NCI-H2171 treated with DMSO at 0.1 percent for 48 hours (cell line): ENCODE measurements around the gene HRH3.

Experiments
- DNase-seq: peaks from one replicate; lab custom pipeline; 2025; lab: John Stamatoyannopoulos, UW

HRH3 gene

GRCh38 chr20:62219992-62220665 is at the start of gene HRH3:
HRH3 (minus strand) TSS chr20:62220278; CDS start chr20:62219970, 308 bp downstream.
- peak; percentile 23 for DNase-seq

- DNase-seq: no peak
Measured at GRCh38 chr20:62269871-62270270, 49.8 kb upstream of the HRH3 start.

GRCh38 chr20:62269378-62269777 is 49.3 kb upstream of the HRH3 start:
- DNase-seq: no peak

- DNase-seq: no peak
Measured at GRCh38 chr20:62268228-62268900, 48.3 kb upstream of the HRH3 start.

- DNase-seq: no peak
Measured at GRCh38 chr20:62267543-62267942, 47.5 kb upstream of the HRH3 start.

- no peak for DNase-seq
Measured at GRCh38 chr20:62266851-62267250, 46.8 kb upstream of the HRH3 start.

GRCh38 chr20:62266340-62266739 is 46.3 kb upstream of the HRH3 start:
- DNase-seq: no peak

GRCh38 chr20:62265365-62265764 is 45.3 kb upstream of the HRH3 start:
- no peak for DNase-seq

GRCh38 chr20:62263396-62263795 is 43.3 kb upstream of the HRH3 start:
- no peak for DNase-seq

GRCh38 chr20:62262064-62262463 is 42.0 kb upstream of the HRH3 start:
- no peak for DNase-seq

- DNase-seq: no peak
Measured at GRCh38 chr20:62259294-62259565, 39.2 kb upstream of the HRH3 start.

GRCh38 chr20:62258499-62259293 is 38.6 kb upstream of the HRH3 start:
- no peak for DNase-seq

GRCh38 chr20:62255976-62256375 is 35.9 kb upstream of the HRH3 start:
- no peak for DNase-seq

- DNase-seq: no peak
Measured at GRCh38 chr20:62254021-62254724, 34.1 kb upstream of the HRH3 start.

GRCh38 chr20:62253398-62253797 is 33.3 kb upstream of the HRH3 start:
- no peak for DNase-seq

- DNase-seq: no peak
Measured at GRCh38 chr20:62252342-62252966, 32.4 kb upstream of the HRH3 start.

- DNase-seq: no peak
Measured at GRCh38 chr20:62248890-62249560, 28.9 kb upstream of the HRH3 start.

GRCh38 chr20:62246872-62247652 is 27.0 kb upstream of the HRH3 start:
- no peak for DNase-seq

GRCh38 chr20:62246431-62246830 is 26.4 kb upstream of the HRH3 start:
- DNase-seq: no peak

- DNase-seq: no peak
Measured at GRCh38 chr20:62245911-62246280, 25.8 kb upstream of the HRH3 start.

GRCh38 chr20:62244644-62245108 is 24.6 kb upstream of the HRH3 start:
- no peak for DNase-seq
